ENCODE data around the gene TANC1. TPM values are rescaled to one million over a fixed set of nuclear protein-coding genes. Genes with fewer than 3 reads are reported as not detected.

The TANC1 gene
- polyA plus RNA-seq, 2 of the 4 experiments (the other 2 are of a cell fraction), result 9.2 to 21.2 TPM

- Histone ChIP-seq H3K4me1 (peaks cover 14% of the 10 kb centered on the region; the same call in 2 of the 3 replicates), H3K4me3 (no peak overlapping the region), H3K27ac (no peak overlapping the region), H3K9me3 (no peaks in the 10 kb centered on the region), H3K4me2 (no peak overlapping the region)
- DNase-seq (ENCODE audit: low read depth in 1 of 2, low spot score in 1 of 2) (no peak), FAIRE-seq (no peak), ATAC-seq (no peak)
- POLR2A ChIA-PET, result no interaction called here
- 93% methylated on average over 3 of the region's 3 CpGs for WGBS (ENCODE audit: missing lambda C conversion rate)
- CTCF ChIA-PET, result interaction anchor here (1.0 to 1.5 kb wide), 2 partner anchors 12 to 65 kb away, joined by 4 read pairs; no protein-coding TSS in a partner anchor
- no peak for TF ChIP-seq KDM1A (IDR thresholded peaks at IDR 0.05; ENCODE audit: low read depth)
- TF ChIP-seq REST (IDR thresholded peaks at IDR 0.05), result no peak
- TF ChIP-seq MYC (IDR thresholded peaks at IDR 0.05; ENCODE audit: borderline replicate concordance, low read length), result no peak
- no peak for TF ChIP-seq RNF2 (IDR thresholded peaks at IDR 0.05; ENCODE audit: borderline replicate concordance, low read depth)
- TF ChIP-seq MAFK (IDR thresholded peaks at IDR 0.05; ENCODE audit: partially characterized antibody), result no peak
- no peak for TF ChIP-seq ATOH8 (CRISPR knock-in tag; IDR thresholded peaks at IDR 0.05; ENCODE audit: low read depth)
Measured at GRCh38 chr2:159053161-159054031, 85.0 kb downstream of the TANC1 start.

- TF ChIP-seq BHLHE40 (IDR thresholded peaks at IDR 0.05; ENCODE audit: low read depth, low read length), result no peak
- no peak for TF ChIP-seq USF2 (IDR thresholded peaks at IDR 0.05)
- TF ChIP-seq POLR2A (IDR thresholded peaks at IDR 0.05; ENCODE audit: low read length), result no peak
- TF ChIP-seq CBX2 (IDR thresholded peaks at IDR 0.05; ENCODE audit: borderline replicate concordance, low read depth), result no peak
- no peak for TF ChIP-seq RFX5 (IDR thresholded peaks at IDR 0.05)
- TF ChIP-seq GATA3 (IDR thresholded peaks at IDR 0.05; ENCODE audit: borderline replicate concordance), result no peak
- no peak for TF ChIP-seq HOXB13 (CRISPR knock-in tag; IDR thresholded peaks at IDR 0.05; ENCODE audit: low read depth)
- no peak for TF ChIP-seq PBX3 (IDR thresholded peaks at IDR 0.05)
- TF ChIP-seq CTCF (IDR thresholded peaks at IDR 0.05), result no peak
- TF ChIP-seq ATOH8 (CRISPR knock-in tag; IDR thresholded peaks at IDR 0.05; ENCODE audit: low read depth), result no peak
- no peak for TF ChIP-seq CHD2 (IDR thresholded peaks at IDR 0.05; ENCODE audit: low read length, partially characterized antibody)
- no peak for TF ChIP-seq ZFP36 (IDR thresholded peaks at IDR 0.05; ENCODE audit: borderline replicate concordance, partially characterized antibody)
- H3K4me3 ChIP-seq, result no peak overlapping the region
- H3K4me1 ChIP-seq, result peaks cover 14% of the 10 kb centered on the region; the same call in 2 of the 3 replicates
- ChIA-PET CTCF (interaction anchor here (1.0 to 1.5 kb wide), 2 partner anchors 11 to 65 kb away, joined by 4 read pairs; no protein-coding TSS in a partner anchor), POLR2A (no interaction called here)
- H3K27ac ChIP-seq, result no peak overlapping the region
- ATAC-seq, result no peak
- H3K9me3 ChIP-seq, result no peaks in the 10 kb centered on the region
- 93% methylated on average over 3 of the region's 3 CpGs for WGBS (ENCODE audit: missing lambda C conversion rate)
- DNase-seq (ENCODE audit: low read depth in 1 of 2, low spot score in 1 of 2), result no peak
- FAIRE-seq, result no peak
- no peak overlapping the region for H3K4me2 ChIP-seq
Measured at GRCh38 chr2:159054032-159054334, 85.5 kb downstream of the TANC1 start.

All from A549 (cell line).